HG03103 (cell line): Measurements from ENCODE around the gene RBM18.

Experiments
- ATAC-seq: cut with Tn5 transposase; IDR thresholded peaks from one replicate; pipeline ENCODE4 v1.9.1; 2021; ENCODE audit warnings: low read depth; ENCODE audit not compliant: unreplicated experiment

RBM18 gene

DNA sequence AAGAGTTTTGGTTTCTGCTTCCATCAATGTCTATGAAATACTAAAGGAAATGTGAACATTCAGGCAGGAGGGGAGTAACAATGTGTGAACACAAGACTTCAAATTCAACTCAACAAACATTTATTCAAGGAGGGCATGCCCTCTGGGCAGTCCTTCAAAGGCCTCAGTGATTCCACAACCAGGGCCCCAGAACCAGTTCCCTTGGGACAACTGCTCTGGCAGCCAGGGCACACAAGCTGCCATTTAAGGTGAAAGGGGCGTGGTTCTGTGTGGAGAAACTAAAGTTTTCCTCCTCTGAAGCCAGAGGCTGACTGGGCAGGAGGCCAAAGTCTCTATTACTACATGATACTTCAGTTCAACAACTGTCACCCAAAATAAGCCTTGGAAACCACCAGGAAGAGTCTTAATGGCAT, 3.2 kb downstream of the RBM18 start:
- no peak for ATAC-seq

GRCh38 chr9:122258886-122259415, 5.7 kb downstream of the RBM18 start:
- no peak for ATAC-seq

- no peak for ATAC-seq
These were observed 8.4 kb downstream of the RBM18 start for GRCh38 chr9:122256206-122256605.

GRCh38 chr9:122254761-122255160, 9.9 kb downstream of the RBM18 start:
- no peak for ATAC-seq

DNA sequence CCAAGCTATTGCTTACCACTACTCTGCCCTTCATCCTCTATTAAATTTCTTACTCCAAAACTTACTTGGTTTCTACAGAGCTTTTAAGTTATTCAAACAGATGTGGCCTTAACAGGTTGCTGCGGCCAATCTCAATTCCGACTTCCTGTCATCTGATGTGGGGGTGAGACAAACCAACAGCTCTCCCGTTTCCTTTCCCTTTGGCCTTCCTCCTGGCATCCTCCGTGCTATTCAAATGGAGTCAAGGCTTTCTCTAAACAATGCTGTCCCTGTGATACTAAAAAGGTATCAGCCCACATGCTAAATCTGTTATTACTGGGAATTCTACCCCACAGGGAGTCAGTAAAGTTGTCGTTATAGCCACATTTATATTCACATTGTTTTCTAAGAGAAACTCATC, 11.8 kb downstream of the RBM18 start:
- ATAC-seq = no peak

DNA sequence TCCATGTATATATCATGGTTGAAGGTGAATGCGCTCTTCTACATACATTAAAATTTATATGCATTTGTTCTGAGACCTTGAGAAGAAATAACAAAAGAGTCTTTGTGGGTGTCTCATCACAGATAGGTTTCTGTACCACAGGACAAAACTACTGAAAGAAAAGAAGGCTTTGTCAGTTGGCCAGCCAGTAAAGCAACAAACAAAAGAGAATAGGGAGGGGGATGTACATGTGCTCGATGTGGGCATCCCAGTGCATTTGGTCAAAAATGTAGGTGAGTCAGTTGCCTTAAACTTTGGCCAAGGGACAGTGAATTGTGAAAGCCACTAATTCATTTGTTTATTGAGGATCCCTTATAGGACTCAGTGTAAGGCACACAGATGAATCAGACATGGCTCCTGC, 13.3 kb downstream of the RBM18 start:
- ATAC-seq = no peak

DNA sequence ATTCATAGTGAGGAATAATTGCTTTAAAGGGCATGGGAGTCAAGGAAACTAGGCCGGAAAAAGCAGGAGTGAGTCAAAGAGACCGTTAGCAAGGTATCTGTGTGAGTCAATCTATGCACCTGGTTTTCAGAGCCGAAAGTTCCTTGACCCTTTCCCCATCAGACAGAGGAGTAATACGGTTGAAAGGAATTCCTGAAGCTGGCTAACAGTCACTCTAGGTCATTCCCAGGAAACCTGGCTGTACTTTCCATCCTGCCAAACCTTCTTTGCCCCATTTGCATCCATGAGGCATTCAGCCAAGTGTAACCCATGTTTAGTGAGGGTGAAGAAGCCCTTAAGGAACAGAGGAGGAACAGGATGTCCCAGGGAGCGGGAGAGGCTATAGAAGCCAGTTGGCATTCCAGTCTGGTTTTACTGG, 16.2 kb downstream of the RBM18 start:
- no peak for ATAC-seq

- no peak for ATAC-seq
These were observed 18.0 kb downstream of the RBM18 start for GRCh38 chr9:122246666-122247065.

DNA sequence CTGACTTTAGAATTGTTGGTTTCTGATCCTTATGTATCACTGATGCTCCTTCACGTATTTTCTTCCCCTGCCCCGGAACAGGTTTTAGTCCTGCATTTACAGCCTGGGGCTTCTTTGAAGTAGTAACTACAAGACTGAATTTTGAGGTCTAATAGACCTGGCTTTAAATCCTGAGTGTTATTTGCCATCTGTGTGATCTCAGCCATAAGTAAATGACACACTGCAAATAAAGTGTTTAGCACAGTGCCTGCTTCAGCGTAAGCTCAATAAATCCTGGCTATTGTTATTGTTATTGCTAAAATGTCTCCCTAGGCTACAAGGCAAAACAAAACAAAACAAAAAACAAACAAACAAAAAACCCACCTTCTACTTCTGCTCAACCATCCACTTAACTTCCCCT, 20.3 kb downstream of the RBM18 start:
- no peak for ATAC-seq

GRCh38 chr9:122239722-122240121, 24.9 kb downstream of the RBM18 start:
- ATAC-seq = no peak

DNA sequence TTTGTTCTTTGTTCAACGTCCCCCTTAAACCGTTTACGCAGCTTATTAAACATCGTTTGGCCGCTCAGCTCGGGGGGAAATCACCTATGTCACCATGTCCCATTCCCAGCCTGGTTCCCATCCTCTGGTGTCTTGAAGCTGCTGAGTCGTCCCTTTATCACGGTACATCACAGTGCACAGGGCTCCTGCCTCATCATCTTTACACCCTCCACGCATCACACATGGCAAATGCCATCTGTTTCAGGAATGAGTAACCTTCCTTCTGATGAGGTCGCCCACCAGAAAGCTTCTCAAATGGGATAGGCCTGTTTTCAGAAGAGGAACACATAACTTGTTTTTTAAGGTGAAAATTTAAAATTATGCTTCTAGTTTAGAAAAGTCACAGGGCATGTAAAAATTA, 28.0 kb downstream of the RBM18 start:
- no peak for ATAC-seq

DNA sequence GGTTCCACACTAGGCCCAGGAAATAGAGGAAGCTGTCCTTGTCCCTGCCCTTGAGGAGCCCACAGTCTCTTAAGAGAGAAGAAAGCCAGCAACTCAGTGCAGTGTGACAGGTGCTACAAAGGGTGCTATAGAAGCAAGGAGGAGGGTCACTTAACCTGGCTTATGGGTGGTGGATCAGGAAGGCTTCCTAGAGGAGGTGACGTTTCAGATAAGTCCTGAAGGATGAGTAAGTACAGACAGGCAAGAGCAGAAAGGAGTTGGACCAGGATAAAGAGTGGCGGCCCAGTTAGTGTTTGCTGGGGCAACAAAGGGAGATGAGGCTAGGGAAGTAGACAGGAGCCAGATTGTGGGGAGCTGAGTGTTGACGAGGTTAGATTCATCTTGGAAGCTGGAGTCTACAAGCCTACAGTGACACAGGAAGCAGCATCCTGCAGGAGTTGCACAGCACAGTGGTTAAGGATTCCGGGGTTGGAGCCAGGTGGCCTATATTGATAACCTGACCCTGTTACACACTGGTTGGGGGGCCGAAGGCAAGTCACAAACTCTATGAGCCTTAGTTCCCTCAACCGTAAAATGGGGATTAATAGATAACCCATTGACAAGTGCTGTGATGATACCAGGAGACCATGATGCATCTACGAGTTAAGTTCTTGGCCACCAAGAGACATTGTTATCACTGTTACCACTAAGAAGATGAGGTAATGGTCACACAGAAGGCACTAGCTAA, 30.5 kb downstream of the RBM18 start:
- ATAC-seq = no peak

DNA sequence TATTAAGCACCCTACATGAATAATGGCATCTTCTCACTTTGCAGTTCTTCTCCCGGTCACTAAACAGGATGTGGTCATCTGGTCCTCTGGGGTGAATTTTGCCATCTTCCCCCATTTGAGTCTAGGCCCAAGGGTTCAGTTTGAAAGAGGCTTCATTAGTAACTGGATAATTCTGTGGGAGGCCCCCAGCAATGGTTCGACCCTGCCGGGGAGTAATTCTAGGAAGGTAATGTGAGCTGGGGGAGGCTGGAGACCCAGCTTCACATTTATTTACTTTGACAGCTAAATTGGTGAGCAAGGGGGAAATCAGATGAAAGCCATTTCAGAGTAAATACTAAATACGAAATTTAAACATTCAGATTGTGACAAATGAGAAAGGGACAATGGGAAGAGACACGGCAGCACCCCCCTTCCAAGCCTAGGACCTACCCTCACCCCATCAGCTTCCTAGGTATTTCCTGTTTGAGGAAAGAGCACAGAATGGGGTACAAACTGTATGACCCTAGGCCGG, 31.8 kb downstream of the RBM18 start:
- ATAC-seq = no peak

DNA sequence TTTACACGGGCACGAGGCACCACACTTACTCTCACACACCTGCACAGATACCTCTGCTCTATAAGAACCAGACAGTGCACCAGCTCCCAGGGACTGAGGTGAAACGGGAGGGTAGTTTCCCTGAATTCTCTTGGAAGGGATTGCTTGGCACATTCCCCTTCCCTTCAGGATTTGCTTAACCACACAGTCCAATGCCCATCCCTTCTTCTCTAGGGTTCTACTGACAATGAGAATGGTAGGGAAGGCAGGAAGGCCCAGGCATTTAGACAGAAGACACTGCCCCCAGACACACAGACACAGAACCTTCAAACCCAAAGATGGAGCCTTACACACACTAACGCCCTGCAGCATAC, 35.2 kb downstream of the RBM18 start:
- no peak for ATAC-seq

DNA sequence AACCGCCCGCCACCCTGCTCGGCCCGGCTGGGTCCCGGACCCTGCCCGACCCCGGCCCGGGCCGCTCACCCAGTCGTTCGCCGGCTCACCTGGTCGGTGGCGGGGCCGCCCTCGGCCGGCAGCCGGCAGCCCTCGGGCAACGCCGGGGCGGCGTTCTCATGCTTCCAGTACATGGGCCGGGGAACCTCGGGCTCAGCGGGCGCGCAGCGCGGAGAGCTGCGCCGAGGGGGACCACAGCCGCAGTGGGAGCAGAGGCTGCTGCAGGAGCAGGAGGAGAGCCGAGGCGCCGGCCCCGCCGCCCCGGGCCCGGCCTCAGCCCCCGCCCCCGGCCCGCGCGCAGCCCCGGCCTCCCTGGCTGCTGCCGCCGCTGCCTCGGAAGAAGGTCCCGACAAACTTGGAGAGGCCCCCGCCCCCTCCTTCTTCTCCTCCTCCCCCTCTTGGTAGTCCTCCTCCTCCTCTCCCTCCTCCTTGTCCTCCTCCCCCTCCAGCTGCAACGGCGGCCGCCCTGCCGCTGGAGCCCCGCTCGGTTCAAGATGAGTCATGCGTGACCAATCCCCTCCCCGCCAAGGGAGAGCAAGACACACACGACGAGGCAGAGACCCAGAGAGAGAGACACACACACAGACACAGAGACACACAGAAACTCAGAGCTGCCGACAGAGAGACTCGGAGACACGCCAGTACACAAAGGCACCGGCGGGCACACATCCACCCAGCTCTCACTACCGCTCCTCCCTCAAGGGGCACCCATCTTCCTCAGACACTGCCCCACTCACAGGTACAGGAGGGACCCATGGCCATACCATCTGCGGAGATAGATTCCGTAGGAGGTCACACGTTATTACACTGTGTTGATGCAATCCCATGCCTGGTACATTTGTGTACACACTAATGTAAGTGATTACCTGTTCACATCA, 35.8 kb downstream of the RBM18 start, which contains the start of gene LHX6:
LHX6 (minus strand) TSS at position 390 of the 917 bp plus-strand sequence; CDS start at position 173, 217 bp downstream.
- ATAC-seq = no peak

DNA sequence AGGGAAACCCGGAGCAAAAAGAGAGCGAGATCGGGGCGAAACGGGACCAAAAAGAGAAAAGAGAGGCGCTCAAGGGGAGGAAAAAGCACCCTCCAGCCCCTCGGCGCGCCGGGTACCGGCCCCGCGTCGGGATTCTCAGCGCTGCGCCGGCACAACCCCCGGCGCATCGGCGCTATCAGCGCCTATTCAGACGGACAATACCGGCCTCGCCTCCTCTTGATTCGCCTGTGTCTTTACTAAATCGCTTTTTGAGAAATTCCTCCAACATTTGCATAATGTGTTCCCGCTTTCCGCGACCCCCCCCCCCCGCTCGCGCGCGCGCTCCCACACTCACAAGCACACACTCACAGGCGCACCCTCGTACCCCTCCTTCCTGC, 36.5 kb downstream of the RBM18 start:
- ATAC-seq = no peak

DNA sequence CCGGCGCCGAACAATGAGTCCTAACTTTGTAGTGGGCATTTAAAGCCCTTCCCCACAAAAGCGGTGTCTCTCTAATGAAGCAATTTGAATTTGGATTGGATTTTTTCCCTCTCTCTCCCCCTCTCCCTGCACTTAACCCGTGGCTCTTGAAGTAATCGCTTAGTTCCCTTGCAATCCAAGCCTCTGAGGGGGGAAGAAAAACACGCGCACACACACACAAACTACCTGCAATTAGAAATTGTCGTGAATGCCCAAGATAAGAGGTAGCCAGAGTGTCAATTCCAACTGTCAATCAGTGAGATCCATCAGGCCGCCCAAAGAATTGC, 37.1 kb downstream of the RBM18 start:
- no peak for ATAC-seq

- no peak for ATAC-seq
These were observed 37.7 kb downstream of the RBM18 start for GRCh38 chr9:122226758-122227574.

DNA sequence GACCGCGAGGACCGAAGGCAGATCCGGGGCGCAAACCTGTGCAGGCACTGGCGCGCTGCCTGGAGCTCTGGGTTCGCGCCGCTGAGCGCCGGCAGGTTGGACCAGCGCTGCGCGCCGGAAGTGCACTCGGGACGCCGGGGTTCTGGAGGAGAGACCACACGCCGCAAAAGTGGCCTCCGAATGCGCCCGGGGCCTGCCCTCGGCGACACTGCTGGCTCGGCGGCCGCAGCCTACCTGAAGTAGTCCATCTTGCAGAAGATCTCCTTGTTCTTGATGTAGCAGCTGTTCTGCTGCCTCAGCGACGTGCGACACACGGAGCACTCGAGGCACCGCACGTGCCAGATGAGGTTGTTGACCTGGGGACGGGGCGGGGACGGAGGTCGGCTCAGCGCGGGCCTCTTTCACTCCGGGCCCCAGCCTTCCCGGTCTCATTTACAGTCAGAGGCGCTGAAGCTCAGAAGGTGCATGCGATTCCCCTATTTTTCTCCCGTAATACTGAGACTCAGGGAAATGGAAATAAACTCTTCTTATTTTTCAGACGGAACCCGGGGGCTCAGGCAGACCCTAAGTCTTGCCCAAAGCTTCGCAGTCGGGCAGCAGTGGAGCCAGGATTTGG, 38.4 kb downstream of the RBM18 start:
- no peak for ATAC-seq
